Amniotic stem cell (primary cell): ENCODE data around the gene JAK3.
A peak's percentile ranks its signal among the peaks of the same experiment; 100 is the strongest.

Experiments
- DNase-seq: peaks from one replicate; lab custom pipeline; 2025; lab: John Stamatoyannopoulos, UW

JAK3 gene

GRCh38 chr19:17865364-17866311 is 17.9 kb upstream of the JAK3 start:
- no peak for DNase-seq

- no peak for DNase-seq
Observed at GRCh38 chr19:17863520-17864182, 15.9 kb upstream of the JAK3 start.

GRCh38 chr19:17862711-17863519 is 15.1 kb upstream of the JAK3 start:
- DNase-seq, result no peak

GRCh38 chr19:17861542-17862402 is 14.0 kb upstream of the JAK3 start:
- DNase-seq, result no peak

- no peak for DNase-seq
Observed at GRCh38 chr19:17860993-17861360, 13.2 kb upstream of the JAK3 start.

- DNase-seq, result no peak
Observed at GRCh38 chr19:17860331-17860992, 12.7 kb upstream of the JAK3 start.

- peak; percentile 99 for DNase-seq
Observed at GRCh38 chr19:17859533-17860330, 11.9 kb upstream of the JAK3 start, which contains the start of gene RPL18A. RPL18A (plus strand) TSS chr19:17859910; CDS start chr19:17859957, 47 bp downstream.

- no peak for DNase-seq
Observed at GRCh38 chr19:17855280-17856152, 7.7 kb upstream of the JAK3 start.

GRCh38 chr19:17854061-17854460 is 6.3 kb upstream of the JAK3 start:
- no peak for DNase-seq

- DNase-seq, result no peak
Observed at GRCh38 chr19:17848595-17849292, 962 bp upstream of the JAK3 start.

GRCh38 chr19:17846146-17846545 is 1.6 kb downstream of the JAK3 start:
- no peak for DNase-seq

- DNase-seq, result no peak
Observed at GRCh38 chr19:17843908-17844490, 3.8 kb downstream of the JAK3 start.

GRCh38 chr19:17843292-17843827 is 4.4 kb downstream of the JAK3 start:
- DNase-seq, result no peak

- DNase-seq, result no peak
Observed at GRCh38 chr19:17842663-17843291, 5.0 kb downstream of the JAK3 start.

GRCh38 chr19:17841810-17842662 is 5.7 kb downstream of the JAK3 start:
- no peak for DNase-seq

- no peak for DNase-seq
Observed at GRCh38 chr19:17841371-17841809, 6.4 kb downstream of the JAK3 start.
